ENCODE measurements around the gene RAB40A. TPM values are rescaled to one million over a fixed set of nuclear protein-coding genes. Genes with fewer than 3 reads are reported as not detected.

RAB40A gene
- total and polyA plus RNA-seq, 4 donors, result 0.03 to 0.33 (median 0.07) TPM

- no peak overlapping the region for H3K4me3 ChIP-seq (ENCODE audit: low read depth in 1 of 3, low read length in 3 of 3)
- peaks cover 1 to 8% (median 4%) of the 10 kb centered on the region in 4 donors for H3K4me1 ChIP-seq (ENCODE audit: control insufficient read depth in 4 of 4, insufficient read depth in 4 of 4, low read length in 3 of 4)
- H3K27me3 ChIP-seq (ENCODE audit: control insufficient read depth in 4 of 4, insufficient read depth in 4 of 4, low read length in 3 of 4), result no peaks in the 10 kb centered on the region
- DNase-seq (ENCODE audit: low spot score), result no peak
- no peaks in the 10 kb centered on the region for H3K9me3 ChIP-seq (ENCODE audit: control insufficient read depth in 4 of 4, low read length in 3 of 4)
- no peak overlapping the region for H3K27ac ChIP-seq (ENCODE audit: low read depth in 1 of 2, low read length in 2 of 2)
- no peaks in the 10 kb centered on the region for H3K36me3 ChIP-seq (ENCODE audit: control insufficient read depth in 4 of 4, insufficient read depth in 3 of 4, low read depth in 1 of 4, low read length in 3 of 4)
- TF ChIP-seq FOXA2 (IDR thresholded peaks at IDR 0.05), result no peak
- no peak for TF ChIP-seq MAX (IDR thresholded peaks at IDR 0.05)
- no peak for TF ChIP-seq ATF3 (IDR thresholded peaks at IDR 0.05)
- no peak for TF ChIP-seq REST (IDR thresholded peaks at IDR 0.05)
- no peak overlapping the region for H3K9ac ChIP-seq (ENCODE audit: low read depth in 1 of 2, low read length in 2 of 2)
- WGBS, result 78% methylated on average over 2 of the region's 2 CpGs
These were observed 37.8 kb upstream of the RAB40A start for GRCh38 chrX:103556963-103557612.

- no peak overlapping the region for H3K9ac ChIP-seq (ENCODE audit: low read depth in 1 of 2, low read length in 2 of 2)
- TF ChIP-seq GABPA (IDR thresholded peaks at IDR 0.05 in 1 of 2, conservative IDR thresholded peaks at IDR 0.05 in 1 of 2) (no peak), CTCF (IDR thresholded peaks at IDR 0.05; ENCODE audit: low read depth, low read length, missing input control) (no peak), ZBTB33 (IDR thresholded peaks at IDR 0.05) (no peak), REST (IDR thresholded peaks at IDR 0.05) (no peak)
- H3K27ac ChIP-seq (ENCODE audit: low read depth in 1 of 2, low read length in 2 of 2), result no peak overlapping the region
- no peaks in the 10 kb centered on the region for H3K9me3 ChIP-seq (ENCODE audit: control insufficient read depth in 4 of 4, low read length in 3 of 4)
- no peaks in the 10 kb centered on the region for H3K36me3 ChIP-seq (ENCODE audit: control insufficient read depth in 4 of 4, insufficient read depth in 3 of 4, low read depth in 1 of 4, low read length in 3 of 4)
- WGBS, result 20% methylated on average over 19 of the region's 19 CpGs
- H3K4me3 ChIP-seq (ENCODE audit: low read depth in 1 of 3, low read length in 3 of 3), result peak overlapping the region in 1 of 3 donors; percentile 54
- no peaks in the 10 kb centered on the region for H3K27me3 ChIP-seq (ENCODE audit: control insufficient read depth in 4 of 4, insufficient read depth in 4 of 4, low read length in 3 of 4)
- peaks cover 4 to 14% (median 11%) of the 10 kb centered on the region in 4 donors for H3K4me1 ChIP-seq (ENCODE audit: control insufficient read depth in 4 of 4, insufficient read depth in 4 of 4, low read length in 3 of 4)
- peak; percentile 46 for DNase-seq (ENCODE audit: low spot score)
These were observed 35.6 kb upstream of the RAB40A start for GRCh38 chrX:103554687-103555424.

Data from liver (tissue), 9 donors.